ELF-1 (cell line): ENCODE results near the gene ASPHD1.
"Not testable (repeated sequence)": the region's sequence is repeated elsewhere in the genome, so short reads cannot be mapped to it uniquely, and the experiment has no call there.

Experiments used
- DNase-seq: peaks from one replicate; pipeline ENCODE4 v3.0.0-alpha.2; 2016; ENCODE audit warnings: low read depth, low spot score

The ASPHD1 gene, protein sequence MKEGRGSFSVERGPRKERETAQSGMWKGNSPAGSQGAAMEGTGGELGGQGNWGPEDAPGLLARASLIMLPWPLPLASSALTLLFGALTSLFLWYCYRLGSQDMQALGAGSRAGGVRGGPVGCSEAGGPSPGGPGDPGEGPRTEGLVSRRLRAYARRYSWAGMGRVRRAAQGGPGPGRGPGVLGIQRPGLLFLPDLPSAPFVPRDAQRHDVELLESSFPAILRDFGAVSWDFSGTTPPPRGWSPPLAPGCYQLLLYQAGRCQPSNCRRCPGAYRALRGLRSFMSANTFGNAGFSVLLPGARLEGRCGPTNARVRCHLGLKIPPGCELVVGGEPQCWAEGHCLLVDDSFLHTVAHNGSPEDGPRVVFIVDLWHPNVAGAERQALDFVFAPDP

DNA sequence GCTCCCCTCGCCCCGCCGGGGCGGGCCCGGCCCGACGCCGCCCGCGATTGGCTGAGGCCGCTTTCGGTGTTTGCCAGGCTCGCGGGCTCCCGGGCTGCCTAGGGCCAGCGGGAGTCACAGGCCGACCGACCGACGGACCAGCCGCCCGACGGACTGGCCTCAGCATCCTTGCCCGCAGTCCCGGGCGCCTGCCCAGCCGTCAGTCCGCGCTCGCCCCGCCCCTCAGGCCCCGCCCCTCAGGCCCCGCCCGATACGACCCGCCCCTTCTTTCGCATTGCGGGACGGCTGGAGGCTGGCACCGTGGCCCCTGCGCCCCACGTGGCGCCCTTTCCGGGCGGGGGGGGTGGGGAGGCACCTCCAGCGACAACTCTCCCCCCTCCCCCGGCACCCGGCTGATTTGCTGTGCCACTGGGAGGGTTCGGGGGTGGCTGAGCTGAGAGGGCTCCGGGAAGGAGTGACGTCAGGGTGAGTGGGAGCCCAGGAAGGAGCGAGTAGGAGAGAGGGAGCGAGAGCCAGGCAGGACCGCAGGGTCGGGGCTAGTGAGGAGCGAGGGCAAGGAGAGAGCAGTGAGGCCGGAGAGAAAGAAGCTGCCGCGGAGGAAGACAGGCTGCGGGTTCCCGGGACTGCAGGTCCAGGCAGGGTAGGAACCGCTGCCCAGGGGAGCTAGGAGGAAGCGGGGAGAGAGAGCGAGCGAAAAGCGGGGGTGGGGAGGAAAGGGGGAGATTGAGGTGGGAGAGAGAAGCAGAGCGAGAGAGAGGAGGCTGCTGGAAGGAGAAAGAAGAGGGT, at the start of gene ASPHD1:
Gene ASPHD1 (plus strand): TSS at position 387 of the 786 bp plus-strand sequence. CDS start 484 bp downstream, outside the sequence.
- peak; percentile 72 for DNase-seq

DNA sequence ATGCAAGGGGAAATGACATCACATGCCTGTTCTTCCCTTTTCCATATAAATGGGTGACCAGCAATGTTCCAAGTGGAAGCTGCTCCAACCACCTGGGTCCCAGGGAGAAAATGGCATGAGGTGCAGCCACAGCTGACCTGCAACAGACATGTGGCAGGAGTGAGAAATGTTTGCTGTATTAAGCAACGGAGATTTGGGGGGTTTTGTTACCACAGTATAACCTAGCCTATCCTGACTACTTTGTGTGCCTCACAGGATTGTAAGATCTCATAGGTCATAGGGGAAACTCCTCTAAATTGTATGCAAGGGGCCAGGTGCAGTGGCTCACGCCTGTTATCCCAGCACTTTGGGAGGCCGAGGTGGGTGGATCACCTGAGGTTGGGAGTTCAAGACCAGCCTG, 49.3 kb upstream of the ASPHD1 start:
- DNase-seq, result no peak

DNA sequence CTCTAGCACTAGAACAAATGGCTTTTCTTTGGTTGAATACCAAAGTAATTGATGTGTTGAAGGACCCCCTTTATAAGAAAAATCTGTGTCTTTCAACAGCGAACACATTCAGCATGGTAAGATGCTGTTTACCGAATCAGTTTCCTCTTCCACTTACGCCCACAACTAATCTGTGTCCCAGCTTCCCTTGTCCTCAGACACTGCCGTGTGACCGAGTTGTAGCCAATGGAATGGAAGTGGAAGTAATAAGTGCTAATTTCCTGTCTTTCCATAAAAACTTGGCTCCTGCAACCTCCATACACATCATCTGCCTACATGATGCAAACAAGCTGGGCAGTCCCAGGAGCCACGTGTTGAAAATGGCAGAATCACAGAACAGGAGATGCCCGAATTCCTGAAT, 47.6 kb upstream of the ASPHD1 start:
- DNase-seq, result no peak

DNA sequence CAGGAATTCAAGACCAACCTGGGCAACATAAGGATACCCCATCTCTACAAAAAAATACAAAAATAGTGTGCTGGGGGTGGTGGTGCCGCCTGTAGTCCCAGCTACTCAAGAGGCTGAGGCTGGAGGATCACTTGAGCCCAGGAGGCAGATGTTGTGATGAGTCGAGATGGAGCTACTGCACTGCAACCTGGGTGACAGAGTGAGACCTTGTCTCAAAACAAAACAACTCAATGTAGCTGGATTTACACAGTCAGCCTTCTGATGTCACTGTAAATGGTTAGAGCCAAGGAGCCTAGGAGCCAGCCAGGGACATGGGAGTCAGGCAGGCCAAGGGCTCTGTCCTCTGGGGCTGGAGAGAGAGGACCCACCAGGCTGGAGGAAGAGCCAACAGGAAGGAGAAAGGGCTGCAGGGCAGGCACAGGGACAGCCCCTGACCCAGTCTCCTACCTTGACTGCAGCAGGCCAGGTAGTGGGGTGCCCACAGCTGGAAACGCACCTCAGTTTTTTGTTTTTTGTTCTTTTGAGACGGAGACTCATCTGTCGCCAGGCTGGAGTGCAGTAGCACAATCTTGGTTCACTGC, 45.7 kb upstream of the ASPHD1 start:
- DNase-seq, result no peak

DNA sequence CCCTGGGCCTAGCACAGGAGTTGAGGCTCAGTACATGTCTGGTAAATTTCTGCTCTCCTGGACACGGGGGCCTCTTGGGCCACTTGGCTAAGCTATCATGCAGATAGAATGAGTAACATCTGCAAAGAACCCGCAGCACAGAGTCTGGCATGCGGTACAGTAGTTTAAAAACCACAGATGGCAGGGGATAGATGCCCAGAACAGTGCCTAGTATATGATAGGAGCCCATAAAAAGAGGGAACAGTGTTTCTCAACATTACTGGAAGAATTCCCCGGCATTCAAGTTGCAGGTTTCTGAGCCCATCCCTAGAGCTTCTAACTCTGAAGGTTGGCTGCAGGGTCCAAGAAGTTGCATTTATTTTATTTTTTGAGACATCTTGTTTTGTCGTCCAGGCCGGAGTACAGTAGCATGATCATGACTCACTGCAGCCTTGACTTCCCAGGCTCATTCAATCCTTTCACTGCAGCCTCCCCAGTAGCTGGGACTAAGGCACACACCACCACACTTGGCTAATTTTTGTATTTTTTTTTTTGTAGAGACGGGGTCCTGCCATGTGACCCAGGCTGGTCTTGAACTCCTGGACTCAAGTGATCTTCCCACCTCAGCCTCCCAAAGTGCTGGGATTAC, 43.0 kb upstream of the ASPHD1 start:
- DNase-seq, result no peak

DNA sequence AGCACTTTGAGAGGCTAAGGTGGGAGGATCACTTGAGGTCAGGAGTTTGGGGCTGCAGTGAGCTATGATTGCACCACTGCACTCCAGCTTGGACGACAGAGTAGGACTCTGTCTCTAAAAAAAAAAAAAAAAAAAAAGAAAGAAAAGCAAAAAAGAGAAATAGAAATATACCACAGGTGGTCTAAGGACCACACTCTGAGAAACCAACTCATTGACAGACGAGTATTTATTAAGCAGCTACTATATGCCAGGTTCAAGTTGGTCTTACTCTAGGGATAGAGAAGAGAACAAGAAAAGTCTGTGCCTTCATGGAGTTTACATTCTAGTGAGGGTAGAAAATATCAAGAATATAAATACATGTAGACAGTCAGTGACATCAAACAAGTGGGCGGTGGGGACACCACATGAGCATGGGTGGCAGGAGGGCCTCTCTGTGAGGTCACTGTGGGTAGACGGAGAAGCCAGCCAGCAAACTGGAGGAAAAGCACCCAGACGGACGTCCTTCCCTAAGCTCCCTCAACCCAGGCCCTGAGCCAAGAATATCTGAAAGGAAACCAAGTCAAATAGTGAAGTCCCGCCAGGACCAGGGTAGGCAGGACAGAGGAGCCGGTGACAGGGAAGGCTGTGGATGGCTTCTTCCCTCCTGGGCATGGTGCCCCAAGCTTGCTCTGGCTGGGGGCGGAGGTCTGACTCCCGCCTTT, 42.0 kb upstream of the ASPHD1 start:
- DNase-seq, result no peak

DNA sequence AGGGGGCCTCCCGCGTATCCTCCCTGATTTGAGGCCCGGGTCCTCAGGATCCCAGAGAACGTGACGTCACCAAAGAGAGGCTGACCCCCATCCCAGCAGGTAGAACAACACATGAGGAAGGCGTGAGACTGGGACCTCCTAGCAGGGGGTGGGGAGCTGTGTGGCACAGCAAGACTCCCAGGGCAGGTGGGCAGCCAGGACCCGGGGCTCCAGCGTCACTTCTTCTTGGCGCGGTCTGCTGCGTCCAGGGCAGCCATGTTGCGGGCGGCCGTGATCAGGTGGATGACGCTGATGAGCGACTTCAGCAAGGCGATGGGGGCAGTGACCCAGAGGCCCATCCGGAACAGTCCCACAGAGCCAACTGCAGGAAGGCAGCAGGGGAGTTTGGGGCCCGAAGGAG, 41.3 kb upstream of the ASPHD1 start:
- DNase-seq, result no peak

DNA sequence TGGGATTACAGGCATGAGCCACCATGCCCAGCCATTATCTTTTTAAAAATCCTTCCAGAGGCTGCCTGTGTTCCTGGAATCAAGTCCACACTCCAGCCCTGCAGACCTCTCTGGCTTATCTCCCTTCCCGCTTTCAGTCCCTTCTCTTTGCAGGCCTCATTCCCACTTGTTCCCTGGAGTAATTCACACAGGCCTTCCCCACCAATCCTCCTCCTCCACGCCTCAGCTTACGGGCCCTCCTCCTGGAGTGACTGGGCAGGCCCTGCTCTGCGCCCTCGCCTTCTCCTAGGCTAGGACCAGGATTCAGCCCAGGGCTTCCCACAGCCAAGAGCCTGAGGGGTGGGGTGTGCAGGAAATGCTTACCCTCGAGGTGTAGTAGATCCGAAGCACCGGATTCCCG, 40.1 kb upstream of the ASPHD1 start:
- DNase-seq, result peak; percentile 73

DNA sequence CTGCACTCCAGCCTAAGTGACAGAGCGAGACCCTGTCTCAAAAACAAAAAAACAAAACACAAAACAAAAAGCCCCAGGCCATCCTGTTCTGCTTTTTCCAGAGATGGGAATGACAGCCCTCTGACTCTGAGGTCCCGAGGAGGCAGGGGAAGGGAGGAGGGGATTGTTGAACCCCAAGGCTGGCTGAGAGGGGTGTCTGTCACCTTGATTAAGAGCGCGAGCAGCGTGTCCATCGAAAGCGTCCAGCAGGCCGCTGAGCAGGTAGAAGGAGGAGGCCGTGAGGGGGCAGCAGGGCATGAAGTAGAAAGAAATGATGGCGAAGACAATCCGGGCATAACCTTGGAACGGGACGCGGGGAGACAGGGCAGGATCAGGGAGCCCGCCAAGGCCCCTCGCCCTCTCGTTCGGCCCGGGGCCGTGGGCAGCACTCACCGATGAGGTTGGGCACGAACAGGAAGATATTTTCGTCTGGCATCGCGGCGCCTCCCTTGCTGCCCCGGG, 37.9 kb upstream of the ASPHD1 start:
- DNase-seq, result peak; percentile 47

DNA sequence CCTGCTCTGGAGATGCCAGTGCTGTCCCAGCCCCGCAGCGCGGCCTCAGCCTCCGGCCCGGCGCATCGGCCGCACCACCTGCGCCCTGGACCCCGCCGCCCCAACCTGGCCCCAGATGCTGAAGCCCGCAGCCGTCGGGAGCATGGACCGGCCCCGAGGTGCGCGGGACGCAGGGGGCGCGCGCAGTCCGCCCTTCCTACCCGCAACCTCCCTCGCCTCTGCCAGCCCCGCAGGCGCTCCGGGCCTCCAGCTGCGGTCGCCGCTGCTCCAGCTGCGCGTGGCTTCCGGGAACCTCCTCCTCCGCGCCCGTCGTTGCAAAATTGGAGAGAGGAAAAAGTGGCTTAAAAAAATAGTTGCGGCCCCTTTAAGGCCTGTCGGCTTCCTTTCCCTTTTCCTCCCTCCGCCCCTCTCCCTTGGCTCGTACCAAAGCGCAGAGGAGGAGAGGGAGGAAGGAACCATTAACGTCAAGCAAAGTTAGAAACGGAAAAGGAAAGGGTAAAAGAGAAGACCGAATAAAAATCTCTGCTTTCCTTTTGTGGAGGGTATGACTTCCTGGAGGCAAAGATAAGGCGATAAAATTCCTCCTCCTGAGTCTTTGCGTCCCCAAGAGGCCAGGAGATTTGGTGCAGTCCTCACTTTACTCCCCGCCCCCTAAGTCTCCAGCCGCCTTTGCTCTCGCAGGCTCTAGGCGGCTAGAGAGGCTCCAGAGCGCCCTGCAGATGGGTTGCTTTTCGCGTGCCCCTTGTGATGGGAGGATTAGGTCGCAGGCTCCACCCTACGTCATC, 37.2 kb upstream of the ASPHD1 start, which contains the start of gene CDIPT:
Gene CDIPT (minus strand): TSS at position 343 of the 785 bp plus-strand sequence. CDS start 369 bp downstream, outside the sequence.
- peak; percentile 98 for DNase-seq

DNA sequence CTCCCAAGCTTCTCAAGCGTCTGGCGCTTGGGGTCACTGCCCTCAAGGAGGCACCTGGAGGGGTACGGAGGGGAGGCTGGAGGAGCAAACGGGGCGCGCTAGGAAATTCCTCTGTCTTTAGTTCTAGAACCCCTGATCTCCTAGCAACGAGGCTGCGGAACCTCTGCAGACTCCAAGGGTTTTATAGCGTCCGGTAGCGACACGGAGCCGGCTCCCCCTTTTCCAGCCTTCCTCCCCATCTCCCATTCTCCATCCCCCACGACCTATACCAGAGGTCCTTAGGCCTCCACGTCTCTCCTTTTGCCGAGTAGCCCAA, 36.7 kb upstream of the ASPHD1 start:
- no peak for DNase-seq

DNA sequence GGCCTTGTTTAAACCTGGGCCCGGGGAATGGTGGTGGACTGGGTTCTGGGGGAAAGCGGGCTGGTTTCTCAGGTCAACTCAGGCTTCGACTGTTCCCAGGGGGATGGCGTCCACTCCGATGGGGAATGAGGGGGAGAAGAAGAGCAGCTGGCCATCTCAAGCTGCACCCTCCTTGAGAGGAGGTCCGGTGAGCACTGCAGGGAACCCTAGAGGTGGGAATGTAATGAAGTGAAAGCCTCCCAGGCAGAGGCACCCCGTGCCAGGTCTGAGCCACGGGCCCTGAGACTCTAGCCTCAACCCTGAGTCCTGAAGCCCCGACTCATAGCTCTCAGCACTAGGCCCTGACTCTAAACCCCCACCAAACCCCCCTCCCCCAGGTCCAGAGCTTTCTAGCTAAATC, 36.1 kb upstream of the ASPHD1 start:
- DNase-seq, result no peak

DNA sequence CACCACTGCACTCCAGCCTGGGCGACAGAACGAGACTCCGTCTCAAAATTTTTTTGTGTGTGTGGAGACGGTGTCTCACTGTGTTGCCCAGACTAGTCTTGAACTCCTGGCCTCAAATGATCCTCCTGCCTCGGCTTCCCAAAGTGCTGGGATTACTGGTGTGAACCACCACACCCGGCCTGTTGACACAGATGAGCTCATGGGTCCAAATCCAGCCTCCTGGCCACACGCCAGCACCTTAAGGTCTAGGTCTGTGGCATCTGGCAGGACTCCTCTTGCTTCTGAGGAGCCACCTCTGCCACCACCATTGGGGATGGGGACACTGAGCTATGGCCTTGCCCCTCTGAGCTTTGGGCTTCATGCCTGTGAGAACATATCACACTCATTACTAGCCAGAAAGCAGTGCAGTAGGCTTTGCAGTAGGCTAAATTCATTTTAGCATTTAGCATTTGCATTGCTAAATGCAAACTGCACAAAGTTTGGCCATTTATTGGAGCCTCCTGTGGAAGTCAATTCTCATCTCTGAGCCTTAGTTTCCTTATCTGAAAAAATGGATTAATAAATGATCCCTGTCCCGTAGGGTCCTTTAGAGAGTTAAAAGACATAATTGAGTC, 31.8 kb upstream of the ASPHD1 start:
- DNase-seq, result no peak

DNA sequence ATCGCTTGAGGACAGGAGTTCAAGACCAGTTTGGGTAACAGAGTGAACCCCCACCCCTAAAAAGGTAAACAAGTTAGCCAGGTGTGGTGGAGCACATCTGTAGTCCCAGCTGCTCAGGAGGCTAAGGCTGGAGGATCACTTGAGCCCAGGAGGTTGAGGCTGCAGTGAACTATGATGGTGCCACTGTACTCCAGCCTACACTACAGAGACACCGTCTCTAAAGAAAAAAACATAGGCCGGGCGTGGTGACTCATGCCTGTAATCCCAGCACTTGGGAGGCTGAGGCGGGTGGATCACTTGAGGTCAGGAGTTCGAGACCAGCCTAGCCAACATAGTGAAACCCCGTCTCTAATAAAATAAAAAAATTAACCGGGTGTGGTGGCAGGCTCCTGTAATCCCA, 31.2 kb upstream of the ASPHD1 start:
- DNase-seq, result not testable (repeated sequence)

DNA sequence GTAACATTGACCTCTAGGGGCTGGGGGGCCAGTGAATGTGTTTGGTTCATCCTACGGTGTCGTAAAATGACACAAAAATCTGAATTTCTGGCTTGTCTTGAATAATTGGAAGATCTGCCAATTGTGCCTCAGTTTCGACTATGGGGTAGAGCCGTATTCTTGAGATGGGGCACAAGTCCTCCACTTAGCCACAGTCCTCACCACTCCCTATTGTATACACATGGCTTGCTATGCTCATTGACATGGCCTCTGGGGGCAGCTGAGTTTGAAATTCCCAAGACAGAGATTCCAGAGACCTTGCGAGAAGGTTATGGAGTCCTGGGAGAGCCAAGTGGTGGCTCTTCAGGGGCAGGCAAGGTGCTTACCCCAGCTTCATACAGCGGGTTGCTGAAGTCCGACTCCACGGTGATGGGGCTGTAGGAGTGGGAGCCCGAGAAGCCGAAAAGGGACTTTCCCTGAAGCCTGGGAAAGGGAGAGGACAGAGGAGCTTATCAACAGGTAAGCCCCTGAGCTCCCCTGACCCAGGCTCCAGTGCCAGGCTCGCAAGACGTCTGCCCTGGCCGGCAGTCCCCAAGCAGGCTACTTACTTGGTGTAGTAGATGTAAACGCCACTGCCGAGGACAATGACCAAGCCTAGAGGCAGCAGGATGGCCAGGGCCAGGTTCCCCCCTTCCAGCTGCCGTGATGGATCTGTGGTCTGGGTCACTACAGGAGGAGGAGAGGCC, 28.3 kb upstream of the ASPHD1 start:
- DNase-seq, result no peak

DNA sequence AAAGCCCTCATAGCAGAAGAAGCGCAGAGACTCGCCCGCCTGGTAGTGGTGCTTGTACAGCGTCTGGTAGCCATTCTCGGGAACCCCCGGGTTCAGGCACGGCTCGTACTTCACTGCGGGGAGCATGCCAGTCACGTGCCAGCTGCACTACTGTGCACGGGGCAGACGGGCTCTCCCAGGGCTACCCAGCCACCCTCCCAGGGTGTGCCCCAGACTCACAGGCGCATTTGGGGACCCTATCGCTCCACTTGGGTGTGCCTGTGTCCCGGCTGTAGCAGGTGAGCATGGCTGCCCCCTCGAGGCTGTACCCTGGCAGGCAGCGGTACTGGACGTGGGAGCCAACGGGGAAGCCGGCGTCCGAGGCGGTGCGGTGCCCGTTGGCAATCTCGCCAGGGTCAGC, 27.0 kb upstream of the ASPHD1 start:
- DNase-seq, result no peak

DNA sequence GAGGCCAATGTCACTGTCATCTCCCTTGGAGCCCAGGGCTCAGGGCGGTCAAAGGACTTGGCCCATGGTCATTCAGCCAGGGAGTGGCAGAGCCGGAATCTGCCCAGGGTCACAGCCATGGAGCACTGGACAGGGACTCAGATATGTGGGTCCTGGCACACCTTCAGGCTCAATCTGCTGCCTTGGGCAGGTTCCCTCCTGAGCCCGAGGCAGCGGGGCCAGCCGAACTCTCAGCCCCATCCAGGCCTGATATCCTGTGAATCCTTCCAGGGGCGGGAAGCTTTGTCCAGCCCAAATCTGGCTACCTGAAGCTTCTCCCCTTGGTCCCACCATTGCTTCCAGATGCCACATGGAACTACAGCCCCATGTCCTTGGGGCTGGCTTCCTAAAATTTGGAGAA, 25.1 kb upstream of the ASPHD1 start:
- DNase-seq, result no peak

DNA sequence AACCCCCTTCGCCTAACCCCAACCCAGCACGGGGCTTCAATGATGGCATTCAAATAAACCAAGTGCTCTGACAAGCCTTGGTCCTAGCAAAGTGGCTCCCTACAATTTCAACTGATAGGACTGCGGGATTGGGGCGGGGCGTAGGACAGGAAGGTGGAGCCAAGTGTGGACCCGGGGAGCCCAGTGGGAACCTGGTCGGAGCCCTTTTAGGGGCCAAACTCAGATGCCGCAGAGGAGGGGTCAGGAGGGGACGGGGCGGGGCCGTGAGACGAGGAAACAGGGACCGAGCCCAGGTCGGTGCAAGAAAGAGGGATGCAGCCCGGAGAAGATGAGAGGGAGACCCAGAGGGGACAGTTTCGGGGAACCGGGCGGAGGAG, 24.1 kb upstream of the ASPHD1 start:
- DNase-seq, result peak; percentile 10

DNA sequence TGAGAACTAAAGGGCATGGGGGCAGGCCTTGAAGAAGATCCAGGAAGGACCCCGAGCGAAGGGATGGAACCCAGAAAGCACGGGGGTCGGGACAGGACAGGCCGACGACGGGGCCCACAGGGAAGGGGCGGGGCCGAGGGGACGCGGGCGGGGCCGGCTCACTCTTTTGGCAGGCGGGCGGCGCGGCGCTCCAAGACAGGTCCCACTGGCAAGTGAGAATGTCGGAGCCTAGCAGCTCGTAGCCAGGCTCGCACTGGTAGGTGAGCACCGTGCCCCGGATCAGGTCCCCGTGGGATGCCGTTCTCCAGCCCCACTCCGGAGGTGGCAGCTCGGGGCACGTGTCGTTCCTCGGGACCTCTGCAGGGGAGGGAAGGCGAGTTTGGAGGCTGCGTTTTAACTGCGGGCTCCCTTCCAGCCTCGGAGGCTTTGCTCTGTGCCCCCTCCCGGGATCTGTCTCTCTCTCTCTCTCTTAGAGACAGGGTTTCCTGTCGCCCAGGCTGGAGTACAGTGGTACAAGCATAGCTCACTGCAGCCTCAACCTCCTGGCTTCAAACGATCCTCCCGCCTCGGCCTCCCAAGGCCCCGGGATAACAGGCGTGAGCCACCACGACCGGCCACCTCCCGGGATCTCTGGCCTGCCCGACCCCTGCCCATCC, 23.6 kb upstream of the ASPHD1 start:
- peak; percentile 41 for DNase-seq
